Measurements from ENCODE around the gene LARP4. TPM values are rescaled to one million over a fixed set of nuclear protein-coding genes. Genes with fewer than 3 reads are reported as not detected.

The LARP4 gene
- total RNA-seq, result 24.9 and 76.3 TPM in 2 replicates

DNA sequence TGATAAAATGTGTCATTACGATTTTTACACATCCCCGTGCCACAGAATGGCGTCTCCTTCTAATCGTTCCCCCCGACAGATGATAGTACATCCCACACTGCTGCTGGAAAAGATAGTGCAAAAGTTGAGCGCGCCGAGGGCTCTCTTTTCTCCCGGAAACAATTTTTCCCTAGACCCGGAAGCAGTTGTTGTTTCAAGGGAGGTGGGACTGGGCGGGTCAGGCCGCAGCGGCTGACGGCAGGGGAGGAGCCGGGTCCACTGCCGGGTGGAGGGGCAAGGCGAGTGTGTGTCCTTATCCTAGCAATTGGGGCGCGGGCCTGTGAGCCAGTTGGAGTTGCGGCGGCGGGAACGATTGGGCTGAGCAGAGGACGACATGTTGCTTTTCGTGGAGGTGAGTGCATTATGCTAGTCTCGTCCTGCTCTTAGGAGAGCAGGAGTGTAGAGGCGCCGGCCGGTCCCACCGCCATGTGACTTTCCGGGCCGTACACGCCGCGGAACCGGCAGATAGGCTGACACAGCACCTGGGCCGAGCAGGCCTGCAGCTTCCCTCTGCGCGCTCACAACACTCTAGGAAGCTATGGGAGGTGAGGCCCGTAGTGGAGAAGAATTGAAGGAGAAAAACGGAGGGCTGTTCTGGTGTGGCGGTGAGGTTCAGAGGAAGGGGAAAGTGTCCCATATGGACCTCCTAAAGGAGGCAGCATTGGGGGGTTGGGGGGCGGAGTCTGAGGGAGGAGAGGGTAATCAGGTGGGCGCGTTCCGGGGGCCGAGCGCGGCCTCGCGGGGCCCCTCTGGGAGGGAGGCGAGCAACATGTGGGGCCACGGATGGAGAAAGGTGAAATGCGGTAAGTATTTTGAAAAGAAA lies at the start of gene LARP4:
LARP4 (plus strand) TSS at position 248 of the 862 bp plus-strand sequence; CDS start at position 374, 126 bp downstream.

GRCh38 chr12:50504798-50505674 lies 104.4 kb downstream of the LARP4 start, which contains the start of gene DIP2B:
Gene DIP2B (plus strand): TSS chr12:50504985. CDS start chr12:50505141, 156 bp downstream.

Other genes with a start within 250 kb of the LARP4 start
- gene CERS5, start 233.5 kb upstream of the LARP4 start, total RNA-seq, result 35.6 and 53.9 TPM in 2 replicates
- 30.6 and 89.7 TPM in 2 replicates for gene LIMA1, start 117.4 kb upstream of the LARP4 start, total RNA-seq
- not detected in 2 replicates for gene FAM186A, start 4.3 kb upstream of the LARP4 start, total RNA-seq
- gene DIP2B, start 104.1 kb downstream of the LARP4 start, total RNA-seq, result 20.2 and 41.0 TPM in 2 replicates